GM12873 (cell line): ENCODE measurements around the gene RTP2.

Experiments
- CTCF ChIP-seq: IDR thresholded peaks from 2 replicates; pipeline ENCODE4 v1.5.1; 2012; ENCODE audit warnings: low read depth, mild to moderate bottlenecking, moderate library complexity, low read length, control low read depth; ENCODE audit not compliant: insufficient read depth; ENCODE audit errors: missing control alignments

The RTP2 gene

GRCh38 chr3:187728940-187729583, 26.7 kb upstream of the RTP2 start:
- TF ChIP-seq CTCF, result no peak

- no peak for TF ChIP-seq CTCF
These were observed 25.9 kb upstream of the RTP2 start for GRCh38 chr3:187728248-187728647.

- no peak for TF ChIP-seq CTCF
These were observed 24.2 kb upstream of the RTP2 start for GRCh38 chr3:187726564-187726963.

- TF ChIP-seq CTCF, result no peak
These were observed 23.5 kb upstream of the RTP2 start for GRCh38 chr3:187725653-187726370.

- no peak for TF ChIP-seq CTCF
These were observed 22.9 kb upstream of the RTP2 start for GRCh38 chr3:187725224-187725623.

- TF ChIP-seq CTCF, result peak; percentile 4
These were observed 19.9 kb upstream of the RTP2 start for GRCh38 chr3:187722206-187722612.

GRCh38 chr3:187721055-187721454, 18.7 kb upstream of the RTP2 start:
- TF ChIP-seq CTCF, result no peak
